NCI-H1694 (cell line): ENCODE results near the gene TNFAIP3.
"Not testable (repeated sequence)": the region's sequence is repeated elsewhere in the genome, so short reads cannot be mapped to it uniquely, and the experiment has no call there.

Experiments
- DNase-seq: peaks from one replicate; lab custom pipeline; 2025; lab: John Stamatoyannopoulos, UW

The TNFAIP3 gene

GRCh38 chr6:137844773-137845172 lies 22.3 kb upstream of the TNFAIP3 start:
- DNase-seq: not testable (repeated sequence)

GRCh38 chr6:137845460-137845859 lies 21.6 kb upstream of the TNFAIP3 start:
- no peak for DNase-seq

- DNase-seq: no peak
These were observed 20.8 kb upstream of the TNFAIP3 start for GRCh38 chr6:137846274-137846673.

- DNase-seq: no peak
These were observed 20.2 kb upstream of the TNFAIP3 start for GRCh38 chr6:137846772-137847313.

GRCh38 chr6:137847748-137848147 lies 19.3 kb upstream of the TNFAIP3 start:
- DNase-seq: no peak

GRCh38 chr6:137848672-137849071 lies 18.4 kb upstream of the TNFAIP3 start:
- no peak for DNase-seq

GRCh38 chr6:137849181-137849980 lies 17.7 kb upstream of the TNFAIP3 start:
- DNase-seq: no peak

GRCh38 chr6:137849981-137850714 lies 16.9 kb upstream of the TNFAIP3 start:
- DNase-seq: no peak

- DNase-seq: no peak
These were observed 16.1 kb upstream of the TNFAIP3 start for GRCh38 chr6:137850816-137851602.

GRCh38 chr6:137851669-137852068 lies 15.4 kb upstream of the TNFAIP3 start:
- DNase-seq: no peak

- DNase-seq: no peak
These were observed 14.7 kb upstream of the TNFAIP3 start for GRCh38 chr6:137852346-137852745.

GRCh38 chr6:137852811-137853210 lies 14.2 kb upstream of the TNFAIP3 start:
- no peak for DNase-seq

GRCh38 chr6:137853569-137854213 lies 13.4 kb upstream of the TNFAIP3 start:
- no peak for DNase-seq

- DNase-seq: no peak
These were observed 10.7 kb upstream of the TNFAIP3 start for GRCh38 chr6:137856138-137856898.

GRCh38 chr6:137859025-137859424 lies 8.0 kb upstream of the TNFAIP3 start:
- DNase-seq: no peak

GRCh38 chr6:137860394-137861005 lies 6.6 kb upstream of the TNFAIP3 start:
- DNase-seq: no peak

GRCh38 chr6:137861550-137862337 lies 5.3 kb upstream of the TNFAIP3 start:
- no peak for DNase-seq

GRCh38 chr6:137862419-137863090 lies 4.5 kb upstream of the TNFAIP3 start:
- no peak for DNase-seq
